ENCODE data around the gene CYP2B6. TPM values are rescaled to one million over a fixed set of nuclear protein-coding genes. Genes with fewer than 3 reads are reported as not detected.

CYP2B6 gene
- total and polyA plus RNA-seq, 2 donors (not counting 3 experiments of a cell fraction or from before 2014, with no cell fraction given), result not detected

GRCh38 chr19:40976134-40976533 is 14.9 kb upstream of the CYP2B6 start:
- H3K27ac ChIP-seq (ENCODE audit: insufficient read depth, low read depth, low read length), result no peak overlapping the region
- H3K36me3 ChIP-seq (ENCODE audit: control insufficient read depth in 2 of 2, extremely low read depth in 1 of 2, insufficient read depth in 2 of 2, low read length in 2 of 2), result no peaks in the 10 kb centered on the region
- peaks cover 0 to 4% of the 10 kb centered on the region in 2 experiments for H3K27me3 ChIP-seq (ENCODE audit: control insufficient read depth in 2 of 2, insufficient read depth in 2 of 2, low read length in 2 of 2)
- no peak overlapping the region for H3K4me3 ChIP-seq (replicated peaks in 1 of 3; ENCODE audit: insufficient read depth in 1 of 3, low read depth in 1 of 3, low read length in 3 of 3)
- H2AFZ ChIP-seq (ENCODE audit: low read depth, low read length), result no peak overlapping the region
- no peaks in the 10 kb centered on the region for H3K79me2 ChIP-seq (ENCODE audit: control insufficient read depth, insufficient read depth, low read length)
- DNase-seq (ENCODE audit: low read depth, low spot score), result no peak
- no peak for FAIRE-seq
- ChIA-PET POLR2A (no interaction called here), CTCF (no interaction called here)
- no peak overlapping the region for H3K4me2 ChIP-seq (ENCODE audit: insufficient read depth, low read length)
- no peaks in the 10 kb centered on the region for H3K4me1 ChIP-seq (ENCODE audit: control insufficient read depth, extremely low read depth, insufficient read depth, low read length)
- intact Hi-C loops (cut with micrococcal nuclease), result no loop called here
- H3K9me1 ChIP-seq (replicated peaks; ENCODE audit: control insufficient read depth, extremely low read depth, insufficient read depth, low read length), result no peaks in the 10 kb centered on the region
- no peaks in the 10 kb centered on the region for H4K20me1 ChIP-seq (replicated peaks; ENCODE audit: control insufficient read depth, extremely low read depth, insufficient read depth, low read length)
- no peaks in the 10 kb centered on the region for H3K9me3 ChIP-seq (replicated peaks; ENCODE audit: control insufficient read depth, insufficient read depth, low read length)
- TF ChIP-seq MYC (IDR thresholded peaks at IDR 0.05; ENCODE audit: low read depth, low read length) (no peak), POLR2A (IDR thresholded peaks at IDR 0.05; ENCODE audit: low read depth, low read length) (no peak), POLR2AphosphoS5 (IDR thresholded peaks at IDR 0.05; ENCODE audit: insufficient read depth, low read depth, low read length) (no peak), EZH2 (IDR thresholded peaks at IDR 0.05; ENCODE audit: borderline replicate concordance, low read depth, low read length, severe bottlenecking) (no peak), MAX (IDR thresholded peaks at IDR 0.05; ENCODE audit: insufficient read depth, insufficient read length) (no peak), CTCF (IDR thresholded peaks at IDR 0.05; ENCODE audit: extremely low read depth in 1 of 2, insufficient read depth in 1 of 2, low read depth in 1 of 2, low read length in 2 of 2) (no peak), GATA2 (IDR thresholded peaks at IDR 0.05; ENCODE audit: insufficient read depth, insufficient read length, low read depth, low read length) (no peak), JUN (IDR thresholded peaks at IDR 0.05; ENCODE audit: borderline replicate concordance, insufficient read depth, insufficient read length, low read depth) (no peak), FOS (IDR thresholded peaks at IDR 0.05; ENCODE audit: borderline replicate concordance, insufficient read depth, low read length) (no peak)
- no peak overlapping the region for H3K9ac ChIP-seq (replicated peaks; ENCODE audit: extremely low read depth, insufficient read depth, low read length)
- BruUV-seq (replicated peaks), result no TSS peak
- dilution Hi-C loops (cut with MboI; ENCODE audit: extremely low pct_ligation_motif_present, low sequenced_read_pairs), result no loop called here

All from endothelial cell of umbilical vein (primary cell).